ENCODE data around the gene FFAR2.
A peak's percentile ranks its signal among the peaks of the same experiment; 100 is the strongest.
"Not testable (repeated sequence)": the region's sequence is repeated elsewhere in the genome, so short reads cannot be mapped to it uniquely, and the experiment has no call there.

The FFAR2 gene

DNA sequence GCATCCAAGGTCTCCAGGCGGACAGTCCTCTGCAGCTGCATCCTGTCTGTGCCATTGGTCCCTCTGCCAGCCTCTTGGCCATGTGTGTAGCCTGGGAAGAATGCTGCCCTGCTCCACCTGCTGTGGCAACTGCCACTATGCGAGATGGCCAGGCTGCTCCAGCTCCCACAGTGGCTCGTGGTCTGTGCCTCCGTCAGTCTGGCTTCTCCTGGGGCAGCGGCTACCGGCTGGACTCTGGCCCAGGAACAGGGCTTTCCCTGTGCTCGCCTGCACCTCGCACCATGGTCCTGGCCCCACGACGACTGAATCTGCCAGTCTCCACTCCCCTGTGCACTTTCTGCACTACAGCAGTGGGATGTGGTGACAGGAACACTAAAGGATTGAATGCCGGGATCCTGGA, 26.7 kb upstream of the FFAR2 start:
- no peak overlapping the region for H3K27ac ChIP-seq

DNA sequence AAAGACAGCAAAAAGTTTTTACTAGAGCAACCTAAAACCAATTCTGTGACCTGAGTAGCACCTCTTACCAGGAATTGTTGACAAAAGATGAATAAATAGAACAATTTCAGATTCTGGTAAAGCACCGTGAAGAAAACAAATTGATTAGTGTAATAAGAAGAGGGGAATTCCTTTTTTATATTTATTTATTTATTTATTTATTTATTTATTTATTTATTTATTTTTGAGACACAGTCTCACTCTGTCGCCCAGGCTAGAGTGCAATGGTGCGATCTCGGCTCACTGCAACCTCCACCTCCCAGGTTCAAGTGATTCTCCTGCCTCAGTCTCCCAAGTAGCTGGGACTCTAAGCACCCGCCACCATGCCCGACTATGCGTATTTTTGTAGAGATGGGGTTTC, 24.7 kb upstream of the FFAR2 start:
- H3K4me3 ChIP-seq, result not testable (repeated sequence)

More for the DNA sequence above, 26.7 kb upstream of the FFAR2 start:
- no peak overlapping the region for H3K4me3 ChIP-seq

DNA sequence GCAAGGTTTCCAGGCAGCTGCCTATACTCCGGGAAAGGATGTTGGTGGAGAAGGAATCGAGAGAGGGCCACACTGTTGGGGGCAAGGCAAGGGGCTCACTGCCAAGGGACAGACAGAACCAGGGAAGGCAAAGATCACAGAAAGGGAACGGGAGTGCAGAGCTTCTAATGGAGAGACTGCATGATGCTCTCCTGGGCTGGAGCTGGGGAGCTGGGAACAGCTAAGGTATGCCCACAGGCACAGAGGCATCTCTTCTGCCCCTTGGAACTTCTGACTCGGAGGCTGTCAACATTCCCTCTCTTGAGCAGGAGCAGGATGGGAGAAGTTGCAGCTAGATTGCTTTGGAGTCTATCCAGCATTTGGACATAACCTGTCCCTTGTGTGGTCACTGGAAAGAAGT, 22.4 kb upstream of the FFAR2 start:
- no peak overlapping the region for H3K27ac ChIP-seq
- no peak overlapping the region for H3K4me3 ChIP-seq

More for the DNA sequence above, 24.7 kb upstream of the FFAR2 start:
- H3K27ac ChIP-seq, result not testable (repeated sequence)

GRCh38 chr19:35427187-35427586, 20.9 kb upstream of the FFAR2 start:
- H3K4me3 ChIP-seq, result no peak overlapping the region
- no peak overlapping the region for H3K27ac ChIP-seq

DNA sequence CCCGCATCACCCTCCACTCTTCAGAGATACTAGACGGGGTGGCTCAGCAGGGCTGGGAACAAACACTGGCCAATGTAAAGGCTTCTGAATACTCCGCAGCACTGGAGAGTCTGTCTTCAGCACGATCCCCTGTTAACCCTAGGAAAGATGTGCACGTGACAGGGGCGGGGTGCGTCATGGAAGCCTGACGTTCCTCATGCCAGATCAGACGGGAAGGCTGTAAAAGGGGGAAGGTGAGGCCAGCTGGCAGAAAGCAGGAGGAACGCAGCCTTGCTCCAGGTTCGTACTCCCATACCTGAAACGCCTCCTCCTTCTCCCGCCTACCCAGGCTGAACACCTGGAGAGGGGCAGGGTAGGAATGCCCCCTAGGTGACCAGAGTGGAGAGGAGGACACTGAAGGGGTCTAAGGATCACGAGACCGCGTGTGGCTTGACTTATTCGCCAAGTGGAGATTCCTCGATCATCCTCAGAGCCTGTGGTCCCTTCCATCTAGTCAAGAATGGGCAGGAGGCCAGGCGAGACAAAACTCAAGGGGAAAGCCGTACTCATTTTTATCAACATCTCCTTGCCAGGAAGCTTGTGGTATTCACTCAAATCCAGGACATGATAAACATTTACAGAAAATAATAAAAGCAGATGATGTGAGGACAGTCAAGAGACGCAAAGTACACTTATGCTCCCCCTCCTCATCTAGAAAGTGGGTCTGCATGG, 18.2 kb upstream of the FFAR2 start:
- Histone ChIP-seq H3K27ac (peak overlapping the region in 2 of 21 experiments; percentile 30 to 39), H3K4me3 (no peak overlapping the region)

- Histone ChIP-seq H3K27ac (peak overlapping the region in 2 of 21 experiments; percentile 30 to 39), H3K4me3 (no peak overlapping the region)
Observed at GRCh38 chr19:35430409-35431144, 17.5 kb upstream of the FFAR2 start.

DNA sequence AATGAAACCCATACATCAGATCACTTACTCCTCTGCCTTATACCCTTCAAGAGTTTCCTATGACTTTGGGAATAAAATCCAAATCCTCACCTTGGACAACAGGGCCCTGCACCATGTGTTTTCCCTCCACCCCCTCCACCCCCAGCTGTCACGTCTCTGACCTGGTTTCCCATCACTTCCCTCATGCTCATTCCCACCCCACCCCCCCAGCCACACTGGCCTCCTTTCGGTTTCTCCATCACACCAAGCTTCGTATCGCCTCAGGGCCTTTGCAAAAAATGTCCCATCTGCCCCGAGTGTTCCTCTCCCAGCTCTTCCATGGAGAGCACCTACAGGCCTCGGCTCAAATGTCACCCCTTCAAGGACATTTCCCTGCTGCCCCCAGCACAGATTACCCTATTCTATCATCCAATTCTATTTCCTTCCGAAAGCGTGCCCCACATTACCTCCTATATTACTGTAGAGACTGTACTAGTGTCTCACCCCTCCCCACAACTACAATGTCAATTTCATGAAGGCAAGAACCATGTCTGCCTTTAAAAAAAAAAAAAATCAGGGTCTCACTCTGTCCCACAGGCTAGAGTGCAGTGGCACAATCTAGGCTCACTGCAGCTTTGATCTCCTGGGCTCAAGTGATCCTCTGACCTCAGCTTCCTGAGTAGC, 16.8 kb upstream of the FFAR2 start:
- Histone ChIP-seq H3K4me3 (no peak overlapping the region), H3K27ac (peak overlapping the region in 1 of 21 experiments; percentile 39)

DNA sequence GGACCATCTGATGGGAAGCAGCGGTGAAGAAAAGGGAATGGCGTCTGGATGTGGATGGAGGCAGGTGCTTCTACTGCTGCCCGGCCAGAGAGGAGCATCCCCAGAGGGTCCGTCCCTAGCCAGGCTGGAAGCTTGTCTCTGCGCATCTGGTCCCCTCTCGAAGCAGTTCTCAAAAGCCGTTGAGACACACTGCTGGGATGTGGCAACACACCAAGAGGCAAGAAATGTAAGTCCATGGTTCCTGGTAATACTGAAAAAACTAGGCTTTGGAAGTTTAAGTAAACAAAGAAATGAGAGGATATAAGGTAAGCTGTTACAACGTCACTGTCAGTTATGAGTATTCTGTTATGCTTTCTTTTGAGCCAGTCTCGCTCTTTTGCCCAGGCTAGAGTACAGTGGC, 15.1 kb upstream of the FFAR2 start:
- peak overlapping the region in 2 of 21 experiments; percentile 9 to 30 for H3K27ac ChIP-seq
- H3K4me3 ChIP-seq, result no peak overlapping the region

DNA sequence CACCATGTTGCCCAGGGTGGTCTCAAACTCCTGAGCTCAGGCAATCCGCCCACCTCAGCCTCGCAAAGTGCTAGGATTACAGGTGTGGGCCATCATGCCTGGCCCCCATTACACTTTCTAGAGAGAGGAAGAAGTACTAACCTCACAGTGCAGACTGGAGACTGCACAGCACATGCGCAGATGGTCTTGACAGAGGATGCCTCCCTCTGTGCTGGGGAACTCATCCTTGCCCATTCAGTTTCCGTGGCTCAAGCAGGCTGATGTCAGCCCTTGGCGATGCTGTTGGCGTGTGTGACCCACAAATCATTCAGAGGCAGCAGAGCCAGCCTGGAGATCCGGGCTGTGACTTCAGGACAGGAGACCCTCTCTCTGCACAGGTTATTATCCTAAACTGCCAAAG, 14.6 kb upstream of the FFAR2 start:
- Histone ChIP-seq H3K4me3 (no peak overlapping the region), H3K27ac (peak overlapping the region in 2 of 21 experiments; percentile 30 to 55)

GRCh38 chr19:35435896-35436295, 12.2 kb upstream of the FFAR2 start:
- Histone ChIP-seq H3K4me3 (no peak overlapping the region), H3K27ac (peak overlapping the region in 16 of 21 experiments; percentile 2 to 86 (median 56))

DNA sequence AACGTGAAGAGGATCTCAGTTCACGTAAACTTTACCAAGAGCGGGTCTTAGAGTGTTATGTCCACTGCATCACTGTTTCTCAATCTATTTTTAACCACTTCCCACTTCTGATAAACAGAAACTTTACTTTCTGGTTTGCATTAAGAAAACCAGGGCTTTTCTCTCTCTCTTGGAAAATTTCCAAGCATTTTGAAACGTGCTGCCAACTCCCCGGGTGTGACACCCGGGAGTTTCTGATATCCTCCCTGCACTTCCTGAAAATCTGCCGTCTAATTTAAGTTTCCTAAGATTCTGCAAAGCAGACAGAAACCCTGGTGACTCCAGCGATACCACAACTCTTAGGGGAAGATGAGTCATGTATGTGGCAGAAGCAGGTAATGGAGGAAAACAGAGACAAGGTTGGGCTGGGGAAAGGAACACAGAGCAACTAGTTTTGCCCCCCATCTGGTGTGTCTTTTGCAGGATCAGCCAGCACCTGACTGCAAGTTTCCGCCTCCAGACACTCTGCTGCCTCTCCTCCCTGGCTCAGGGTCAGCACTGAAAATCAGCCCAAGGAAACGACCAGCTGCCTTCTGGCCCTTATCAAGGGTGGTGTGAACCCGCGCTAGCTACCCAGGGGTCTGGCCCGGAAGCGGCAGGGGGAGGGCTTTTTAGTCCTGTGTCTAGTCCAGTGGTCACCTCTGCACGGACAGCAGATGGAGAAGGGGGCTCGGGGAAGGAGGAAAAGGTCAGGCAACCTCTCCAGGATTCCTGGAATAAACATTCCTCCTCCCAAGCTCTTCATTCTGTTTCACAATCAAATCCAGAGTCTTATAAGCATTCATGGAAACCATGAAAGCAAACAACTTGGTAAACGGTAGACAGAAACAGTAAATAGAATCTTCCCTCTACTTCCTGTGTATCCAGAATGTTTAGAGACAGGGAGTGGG, 11.3 kb upstream of the FFAR2 start:
- Histone ChIP-seq H3K27ac (peak overlapping the region in 20 of 21 experiments; percentile 19 to 86 (median 71)), H3K4me3 (no peak overlapping the region)

DNA sequence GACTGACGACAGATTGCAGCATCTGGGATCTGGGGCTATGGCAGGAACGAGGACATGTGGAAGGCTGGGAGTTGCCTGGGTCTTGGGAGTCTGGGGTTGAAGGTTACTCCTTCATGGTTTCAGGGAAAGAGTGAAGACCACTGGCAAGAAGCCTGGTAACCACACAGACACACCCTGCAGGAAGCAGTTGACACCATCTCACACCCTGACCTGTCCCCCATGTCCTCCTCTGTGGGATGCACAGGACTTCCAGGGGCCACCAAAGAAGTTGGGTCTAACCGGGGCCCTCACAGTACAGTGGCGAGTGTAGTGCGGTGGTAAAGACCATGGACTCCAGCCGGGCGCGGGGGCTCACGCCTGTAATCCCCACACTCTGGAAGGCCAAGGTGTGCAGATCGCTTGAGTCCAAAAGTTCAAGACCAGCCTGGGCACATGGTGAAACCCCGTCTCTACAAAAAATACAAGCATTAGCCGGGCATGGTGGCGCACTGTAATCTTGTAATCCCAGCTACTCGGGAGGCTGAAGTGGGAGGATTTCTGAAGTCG, 10.6 kb upstream of the FFAR2 start:
- Histone ChIP-seq H3K27ac (peak overlapping the region in 18 of 21 experiments; percentile 19 to 86 (median 72)), H3K4me3 (no peak overlapping the region)

DNA sequence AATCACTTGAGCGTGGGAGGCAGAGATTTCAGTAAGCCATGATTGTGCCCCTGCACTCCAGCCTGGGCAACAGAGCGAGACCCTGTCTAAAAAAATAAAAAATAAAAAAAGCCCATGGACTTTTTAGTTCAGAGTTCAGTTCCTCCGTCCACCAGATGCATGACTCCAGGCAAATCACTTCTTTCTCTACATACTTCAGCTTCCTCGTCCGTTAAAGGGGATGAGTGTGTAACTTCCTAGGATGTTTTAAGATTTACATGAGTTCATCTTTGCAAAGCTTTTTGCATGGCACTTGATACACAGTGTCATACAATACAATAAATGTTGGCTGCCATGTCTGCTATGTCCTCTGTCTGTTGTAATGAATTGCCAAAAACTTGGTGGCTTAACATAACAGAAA, 10.0 kb upstream of the FFAR2 start:
- H3K27ac ChIP-seq, result no peak overlapping the region
- no peak overlapping the region for H3K4me3 ChIP-seq

DNA sequence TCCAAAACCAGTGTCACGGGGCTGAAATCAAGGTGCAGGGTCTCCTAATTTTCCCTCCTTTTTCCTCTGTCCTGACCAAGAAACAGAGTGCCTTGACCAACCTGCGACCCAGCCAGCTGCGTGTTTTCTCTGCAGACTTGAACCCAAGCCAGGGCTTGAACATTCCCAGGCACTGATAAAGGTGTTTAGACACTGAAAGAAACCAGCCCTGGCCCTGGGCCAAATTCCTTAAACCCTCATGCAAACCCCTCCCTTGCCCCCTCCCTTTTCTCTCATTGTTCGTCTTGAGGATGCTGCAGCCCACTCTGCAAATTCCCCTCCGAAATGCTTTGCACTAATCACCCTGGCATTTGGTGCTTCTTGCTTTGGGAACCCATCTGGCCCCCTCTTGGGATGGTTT, 9.5 kb upstream of the FFAR2 start:
- no peak overlapping the region for H3K4me3 ChIP-seq

DNA sequence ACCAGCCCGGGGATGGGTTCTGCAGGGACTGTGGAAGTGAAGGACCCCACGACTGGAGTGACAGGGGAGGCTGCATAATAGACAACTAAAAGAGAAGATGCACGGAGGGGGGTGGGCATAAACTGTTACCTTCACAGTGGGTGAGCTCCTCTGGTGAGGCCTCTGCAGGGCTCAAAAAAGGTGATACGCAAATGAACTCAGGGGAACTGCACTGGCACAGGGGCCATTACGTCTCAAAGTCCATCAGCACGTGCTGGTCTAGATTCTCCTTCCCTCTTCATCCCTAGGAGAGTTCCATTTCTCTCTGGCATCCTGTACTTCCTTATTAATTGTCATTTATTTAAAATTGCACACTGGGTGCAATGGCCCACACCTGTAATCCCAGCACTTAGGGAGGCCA, 8.1 kb upstream of the FFAR2 start:
- Histone ChIP-seq H3K4me3 (no peak overlapping the region), H3K27ac (no peak overlapping the region)

More for the DNA sequence above, 9.5 kb upstream of the FFAR2 start:
- H3K27ac ChIP-seq, result no peak overlapping the region

- H3K27ac ChIP-seq, result no peak overlapping the region
Observed at GRCh38 chr19:35442091-35442490, 6.0 kb upstream of the FFAR2 start.

DNA sequence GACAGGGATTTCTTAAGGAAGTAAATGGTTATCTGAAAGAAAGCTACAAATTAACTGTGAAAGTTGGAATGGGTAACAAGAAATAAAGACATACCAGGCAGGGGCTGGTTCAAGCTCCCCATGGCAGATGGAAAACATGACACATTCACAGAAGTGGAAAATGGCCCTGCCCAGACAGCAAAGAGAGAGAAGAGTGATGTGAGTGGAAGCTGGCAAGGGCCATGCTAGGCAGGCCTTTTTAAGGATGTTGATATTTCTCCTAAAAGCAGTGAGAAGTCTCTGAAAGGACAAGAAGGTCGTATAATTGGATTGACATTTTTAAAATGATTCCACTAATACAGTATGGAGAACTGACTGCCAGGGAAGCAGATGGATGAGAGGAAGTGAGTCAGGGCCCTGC, 3.3 kb upstream of the FFAR2 start:
- no peak overlapping the region for H3K27ac ChIP-seq

More at GRCh38 chr19:35442091-35442490, 6.0 kb upstream of the FFAR2 start:
- no peak overlapping the region for H3K4me3 ChIP-seq

GRCh38 chr19:35445826-35446593, 2.0 kb upstream of the FFAR2 start:
- H3K4me3 ChIP-seq, result no peak overlapping the region
- H3K27ac ChIP-seq, result peak overlapping the region in 1 of 21 experiments; percentile 7

More for the DNA sequence above, 3.3 kb upstream of the FFAR2 start:
- no peak overlapping the region for H3K4me3 ChIP-seq
